ENCODE data around the gene ADCY9.

The ADCY9 gene

GRCh38 chr16:3988011-3988410, 128.2 kb downstream of the ADCY9 start:
- H3K27me3 ChIP-seq (ENCODE audit: control insufficient read depth, insufficient read depth, low read length), result no peaks in the 10 kb centered on the region
- no peaks in the 10 kb centered on the region for H3K9me3 ChIP-seq (ENCODE audit: control insufficient read depth, low read depth, low read length)
- no peak overlapping the region for H3K4me3 ChIP-seq (ENCODE audit: low read length)
- no peak overlapping the region for H3K9ac ChIP-seq (ENCODE audit: low read length)
- no peaks in the 10 kb centered on the region for H3K4me1 ChIP-seq (ENCODE audit: control insufficient read depth, low read depth, low read length)
- no peak overlapping the region for H3K27ac ChIP-seq (ENCODE audit: low read length)
- H3K36me3 ChIP-seq (ENCODE audit: control insufficient read depth, low read depth, low read length), result no peaks in the 10 kb centered on the region

DNA sequence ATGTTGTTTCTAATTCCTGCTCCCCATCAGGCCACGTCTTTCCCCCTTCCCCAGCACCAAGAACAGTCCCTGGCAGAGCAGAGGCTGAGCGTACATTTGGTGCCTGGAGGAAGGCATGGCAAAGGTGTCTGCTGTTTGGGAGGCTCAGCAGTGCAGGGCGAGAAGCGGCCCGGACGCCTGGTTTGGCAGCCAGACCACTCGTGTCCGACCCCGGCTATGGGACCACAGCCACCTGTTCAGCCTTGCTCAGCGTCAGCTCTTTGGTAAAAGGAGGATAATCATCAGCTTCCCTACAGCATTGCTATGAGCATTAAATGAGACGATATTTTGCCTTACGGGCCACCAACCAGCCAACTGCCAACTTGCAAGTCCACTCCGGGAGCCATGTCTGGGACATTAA, 129.0 kb downstream of the ADCY9 start:
- Histone ChIP-seq H3K4me1 (ENCODE audit: control insufficient read depth, low read depth, low read length) (no peaks in the 10 kb centered on the region), H3K9me3 (ENCODE audit: control insufficient read depth, low read depth, low read length) (no peaks in the 10 kb centered on the region), H3K9ac (ENCODE audit: low read length) (no peak overlapping the region), H3K27me3 (ENCODE audit: control insufficient read depth, insufficient read depth, low read length) (no peaks in the 10 kb centered on the region), H3K27ac (ENCODE audit: low read length) (no peak overlapping the region), H3K36me3 (ENCODE audit: control insufficient read depth, low read depth, low read length) (no peaks in the 10 kb centered on the region), H3K4me3 (ENCODE audit: low read length) (no peak overlapping the region)

GRCh38 chr16:3986235-3986544, 130.1 kb downstream of the ADCY9 start:
- Histone ChIP-seq H3K9me3 (ENCODE audit: control insufficient read depth, low read depth, low read length) (no peaks in the 10 kb centered on the region), H3K4me3 (ENCODE audit: low read length) (no peak overlapping the region), H3K27me3 (ENCODE audit: control insufficient read depth, insufficient read depth, low read length) (no peaks in the 10 kb centered on the region), H3K27ac (ENCODE audit: low read length) (no peak overlapping the region), H3K9ac (ENCODE audit: low read length) (no peak overlapping the region), H3K36me3 (ENCODE audit: control insufficient read depth, low read depth, low read length) (no peaks in the 10 kb centered on the region), H3K4me1 (ENCODE audit: control insufficient read depth, low read depth, low read length) (no peaks in the 10 kb centered on the region)

GRCh38 chr16:3984111-3985060, 131.9 kb downstream of the ADCY9 start:
- H3K36me3 ChIP-seq (ENCODE audit: control insufficient read depth, low read depth, low read length), result no peaks in the 10 kb centered on the region
- H3K27ac ChIP-seq (ENCODE audit: low read length), result no peak overlapping the region
- no peak overlapping the region for H3K9ac ChIP-seq (ENCODE audit: low read length)
- no peaks in the 10 kb centered on the region for H3K9me3 ChIP-seq (ENCODE audit: control insufficient read depth, low read depth, low read length)
- no peaks in the 10 kb centered on the region for H3K27me3 ChIP-seq (ENCODE audit: control insufficient read depth, insufficient read depth, low read length)
- H3K4me1 ChIP-seq (ENCODE audit: control insufficient read depth, low read depth, low read length), result no peaks in the 10 kb centered on the region
- no peak overlapping the region for H3K4me3 ChIP-seq (ENCODE audit: low read length)

DNA sequence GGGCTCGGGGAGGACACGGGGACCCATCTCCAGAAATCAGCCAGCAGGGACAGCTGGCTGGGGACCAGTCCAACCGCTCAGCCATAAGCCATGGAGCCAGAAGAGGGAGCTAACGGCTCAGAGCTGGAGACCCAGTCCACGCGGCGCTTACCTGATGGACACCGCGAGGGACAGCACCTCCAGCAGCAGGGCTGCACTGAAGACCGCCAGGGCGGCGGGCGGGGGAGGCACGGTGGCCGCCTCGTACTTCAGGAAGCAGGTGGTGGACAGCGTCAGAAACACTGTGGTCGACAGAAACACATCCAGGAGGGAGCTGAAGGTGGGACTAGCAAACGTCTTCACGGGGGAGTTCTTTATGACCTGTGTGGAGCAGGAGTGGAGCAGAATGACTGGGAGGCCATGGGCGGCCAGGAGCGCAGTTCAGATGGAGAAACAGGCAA, 133.1 kb downstream of the ADCY9 start:
- Histone ChIP-seq H3K9me3 (ENCODE audit: control insufficient read depth, low read depth, low read length) (no peaks in the 10 kb centered on the region), H3K36me3 (ENCODE audit: control insufficient read depth, low read depth, low read length) (no peaks in the 10 kb centered on the region), H3K9ac (ENCODE audit: low read length) (no peak overlapping the region), H3K4me1 (ENCODE audit: control insufficient read depth, low read depth, low read length) (no peaks in the 10 kb centered on the region), H3K27ac (ENCODE audit: low read length) (no peak overlapping the region), H3K4me3 (ENCODE audit: low read length) (no peak overlapping the region), H3K27me3 (ENCODE audit: control insufficient read depth, insufficient read depth, low read length) (no peaks in the 10 kb centered on the region)

DNA sequence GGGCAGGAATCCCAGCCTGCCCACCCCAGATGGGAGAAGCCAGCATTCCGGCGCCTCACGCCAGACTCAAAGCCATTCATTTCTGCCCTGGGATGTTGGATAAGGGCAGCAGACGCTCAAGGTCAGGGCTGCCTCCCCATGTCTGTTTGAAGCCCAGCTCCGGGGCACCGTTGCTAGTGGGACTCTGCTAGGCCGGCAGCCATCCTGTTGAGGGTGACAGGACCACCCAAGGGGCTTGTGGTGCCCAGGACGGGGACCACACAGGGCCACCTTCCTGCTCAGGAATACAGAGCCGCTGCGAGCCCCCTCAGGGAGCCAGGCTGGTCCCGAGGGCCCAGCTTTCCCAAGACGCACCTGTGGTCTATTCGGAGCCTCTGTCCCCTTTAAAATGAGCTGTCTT, 134.0 kb downstream of the ADCY9 start:
- Histone ChIP-seq H3K4me3 (ENCODE audit: low read length) (no peak overlapping the region), H3K9ac (ENCODE audit: low read length) (no peak overlapping the region), H3K36me3 (ENCODE audit: control insufficient read depth, low read depth, low read length) (no peaks in the 10 kb centered on the region), H3K9me3 (ENCODE audit: control insufficient read depth, low read depth, low read length) (no peaks in the 10 kb centered on the region), H3K4me1 (ENCODE audit: control insufficient read depth, low read depth, low read length) (no peaks in the 10 kb centered on the region), H3K27me3 (ENCODE audit: control insufficient read depth, insufficient read depth, low read length) (no peaks in the 10 kb centered on the region), H3K27ac (ENCODE audit: low read length) (no peak overlapping the region)

- H3K4me1 ChIP-seq (ENCODE audit: control insufficient read depth, low read depth, low read length), result no peaks in the 10 kb centered on the region
- H3K9me3 ChIP-seq (ENCODE audit: control insufficient read depth, low read depth, low read length), result no peaks in the 10 kb centered on the region
- no peaks in the 10 kb centered on the region for H3K27me3 ChIP-seq (ENCODE audit: control insufficient read depth, insufficient read depth, low read length)
- H3K9ac ChIP-seq (ENCODE audit: low read length), result no peak overlapping the region
- H3K27ac ChIP-seq (ENCODE audit: low read length), result no peak overlapping the region
- no peak overlapping the region for H3K4me3 ChIP-seq (ENCODE audit: low read length)
- no peaks in the 10 kb centered on the region for H3K36me3 ChIP-seq (ENCODE audit: control insufficient read depth, low read depth, low read length)
These were observed 135.8 kb downstream of the ADCY9 start for GRCh38 chr16:3980253-3981111.

DNA sequence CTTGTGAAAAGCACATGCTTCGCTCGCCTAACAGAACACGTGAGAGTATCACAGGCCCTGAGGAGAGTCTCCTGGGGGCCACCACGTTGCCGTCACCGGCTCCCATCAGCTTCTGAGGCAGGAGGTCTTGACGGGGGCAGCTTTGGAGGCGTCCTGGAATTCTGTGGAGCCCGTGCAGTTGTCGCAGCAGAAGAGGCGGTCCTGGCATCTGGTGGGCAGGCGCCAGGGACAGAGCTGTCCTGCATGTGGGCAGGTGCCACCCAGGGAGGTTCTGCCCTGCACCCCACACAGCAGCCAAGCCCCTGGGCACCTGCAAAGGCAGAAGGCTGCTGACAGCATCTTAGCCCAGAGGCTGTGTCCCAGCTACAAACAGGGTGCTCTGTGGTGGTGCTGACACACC, 136.7 kb downstream of the ADCY9 start:
- Histone ChIP-seq H3K36me3 (ENCODE audit: control insufficient read depth, low read depth, low read length) (no peaks in the 10 kb centered on the region), H3K27ac (ENCODE audit: low read length) (no peak overlapping the region), H3K4me1 (ENCODE audit: control insufficient read depth, low read depth, low read length) (no peaks in the 10 kb centered on the region), H3K9ac (ENCODE audit: low read length) (no peak overlapping the region), H3K27me3 (ENCODE audit: control insufficient read depth, insufficient read depth, low read length) (no peaks in the 10 kb centered on the region), H3K4me3 (ENCODE audit: low read length) (no peak overlapping the region), H3K9me3 (ENCODE audit: control insufficient read depth, low read depth, low read length) (no peaks in the 10 kb centered on the region)

GRCh38 chr16:3979070-3979469, 137.2 kb downstream of the ADCY9 start:
- Histone ChIP-seq H3K4me1 (ENCODE audit: control insufficient read depth, low read depth, low read length) (no peaks in the 10 kb centered on the region), H3K27ac (ENCODE audit: low read length) (no peak overlapping the region), H3K4me3 (ENCODE audit: low read length) (no peak overlapping the region), H3K36me3 (ENCODE audit: control insufficient read depth, low read depth, low read length) (no peaks in the 10 kb centered on the region), H3K9ac (ENCODE audit: low read length) (no peak overlapping the region), H3K9me3 (ENCODE audit: control insufficient read depth, low read depth, low read length) (no peaks in the 10 kb centered on the region), H3K27me3 (ENCODE audit: control insufficient read depth, insufficient read depth, low read length) (no peaks in the 10 kb centered on the region)

- Histone ChIP-seq H3K27me3 (ENCODE audit: control insufficient read depth, insufficient read depth, low read length) (no peaks in the 10 kb centered on the region), H3K9me3 (ENCODE audit: control insufficient read depth, low read depth, low read length) (no peaks in the 10 kb centered on the region), H3K36me3 (ENCODE audit: control insufficient read depth, low read depth, low read length) (no peaks in the 10 kb centered on the region), H3K4me3 (ENCODE audit: low read length) (no peak overlapping the region), H3K9ac (ENCODE audit: low read length) (no peak overlapping the region), H3K27ac (ENCODE audit: low read length) (no peak overlapping the region), H3K4me1 (ENCODE audit: control insufficient read depth, low read depth, low read length) (no peaks in the 10 kb centered on the region)
These were observed 138.9 kb downstream of the ADCY9 start for GRCh38 chr16:3977376-3977775.

DNA sequence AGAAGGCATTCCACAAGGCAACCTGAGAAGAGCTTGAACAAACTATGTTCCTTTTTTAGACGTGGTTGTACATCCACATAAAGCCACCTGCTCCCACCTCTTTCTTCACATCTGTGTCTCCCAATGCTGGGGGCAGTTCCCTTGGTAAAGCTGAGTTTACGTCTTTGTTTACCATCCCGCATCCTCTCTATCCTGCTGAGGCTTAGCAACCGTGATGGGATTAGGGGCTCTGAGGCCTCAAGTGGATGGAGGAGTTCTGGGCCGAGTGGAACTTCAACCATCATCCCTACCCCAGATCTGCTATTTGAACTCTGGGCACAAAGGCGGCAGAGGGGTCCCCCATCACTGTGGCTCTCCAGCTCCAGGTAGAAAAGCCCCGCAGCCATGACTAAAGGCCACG, 141.5 kb downstream of the ADCY9 start:
- H3K27ac ChIP-seq (ENCODE audit: low read length), result no peak overlapping the region
- no peak overlapping the region for H3K4me3 ChIP-seq (ENCODE audit: low read length)
- H3K4me1 ChIP-seq (ENCODE audit: control insufficient read depth, low read depth, low read length), result no peaks in the 10 kb centered on the region
- H3K9ac ChIP-seq (ENCODE audit: low read length), result no peak overlapping the region
- H3K36me3 ChIP-seq (ENCODE audit: control insufficient read depth, low read depth, low read length), result no peaks in the 10 kb centered on the region
- no peaks in the 10 kb centered on the region for H3K9me3 ChIP-seq (ENCODE audit: control insufficient read depth, low read depth, low read length)
- H3K27me3 ChIP-seq (ENCODE audit: control insufficient read depth, insufficient read depth, low read length), result no peaks in the 10 kb centered on the region
